ENCODE data around the gene LHFPL3. TPM values are rescaled to one million over a fixed set of nuclear protein-coding genes. Genes with fewer than 3 reads are reported as not detected.
"Not testable (repeated sequence)": the region's sequence is repeated elsewhere in the genome, so short reads cannot be mapped to it uniquely, and the experiment has no call there.

The LHFPL3 gene
- polyA plus RNA-seq, 1 donor: 10.0 TPM

- no peak for DNase-seq
These were observed 154.1 kb downstream of the LHFPL3 start for GRCh38 chr7:104482362-104483037.

- no peak for DNase-seq
These were observed 158.5 kb downstream of the LHFPL3 start for GRCh38 chr7:104486931-104487330.

GRCh38 chr7:104487642-104488041 lies 159.2 kb downstream of the LHFPL3 start:
- DNase-seq: no peak

GRCh38 chr7:104497379-104497967 lies 169.1 kb downstream of the LHFPL3 start:
- no peak for DNase-seq

- no peak for DNase-seq
These were observed 171.6 kb downstream of the LHFPL3 start for GRCh38 chr7:104499975-104500374.

GRCh38 chr7:104509874-104510273 lies 181.5 kb downstream of the LHFPL3 start:
- DNase-seq: no peak

GRCh38 chr7:104524853-104525252 lies 196.4 kb downstream of the LHFPL3 start:
- DNase-seq: no peak

- no peak for DNase-seq
These were observed 199.7 kb downstream of the LHFPL3 start for GRCh38 chr7:104528142-104528541.

- DNase-seq: no peak
These were observed 201.2 kb downstream of the LHFPL3 start for GRCh38 chr7:104529567-104529966.

GRCh38 chr7:104530251-104530650 lies 201.8 kb downstream of the LHFPL3 start:
- DNase-seq: no peak

GRCh38 chr7:104534149-104534548 lies 205.7 kb downstream of the LHFPL3 start:
- no peak for DNase-seq

GRCh38 chr7:104535841-104536240 lies 207.4 kb downstream of the LHFPL3 start:
- no peak for DNase-seq

GRCh38 chr7:104536956-104537355 lies 208.6 kb downstream of the LHFPL3 start:
- DNase-seq: no peak

- DNase-seq: no peak
These were observed 209.7 kb downstream of the LHFPL3 start for GRCh38 chr7:104538152-104538551.

GRCh38 chr7:104541897-104542296 lies 213.5 kb downstream of the LHFPL3 start:
- DNase-seq: no peak

- no peak for DNase-seq
These were observed 220.5 kb downstream of the LHFPL3 start for GRCh38 chr7:104548861-104549260.

- no peak for DNase-seq
These were observed 222.0 kb downstream of the LHFPL3 start for GRCh38 chr7:104550362-104550761.

- no peak for DNase-seq
These were observed 222.8 kb downstream of the LHFPL3 start for GRCh38 chr7:104551226-104551625.

GRCh38 chr7:104552102-104552501 lies 223.7 kb downstream of the LHFPL3 start:
- peak; percentile 81 for DNase-seq

- no peak for DNase-seq
These were observed 224.7 kb downstream of the LHFPL3 start for GRCh38 chr7:104553074-104553473.

GRCh38 chr7:104563350-104563901 lies 235.0 kb downstream of the LHFPL3 start:
- DNase-seq: not testable (repeated sequence)

GRCh38 chr7:104569751-104570150 lies 241.3 kb downstream of the LHFPL3 start:
- DNase-seq: no peak

GRCh38 chr7:104572554-104572953 lies 244.2 kb downstream of the LHFPL3 start:
- DNase-seq: no peak

GRCh38 chr7:104584620-104585019 lies 256.2 kb downstream of the LHFPL3 start:
- DNase-seq: no peak

All from left kidney (tissue), 2 donors.